Upper lobe of left lung (tissue), 4 donors: ENCODE data around the gene ANKRD11.
A peak's percentile ranks its signal among the peaks of the same experiment; 100 is the strongest.

Experiments
- POLR2A ChIP-seq, 4 donors: fragments of 450-650 bp; IDR thresholded peaks; one replicate each; pipeline ENCODE4 v1.5.1; 2016 to 2017; ENCODE audit warnings: antibody characterized with exemption in 4 of 4, mild to moderate bottlenecking in 2 of 4
- POLR2AphosphoS5 ChIP-seq, 2 donors: sonication (generic); formaldehyde crosslinking; IDR thresholded peaks; one replicate each; pipeline ENCODE4 v1.5.1; 2017; ENCODE audit warnings: antibody characterized with exemption in 2 of 2
- TF ChIP-seq, protein P1 (sequence below), 6 experiments: fragments of 450-650 bp in 4 of 6; fragments of 200-600 bp in 2 of 6; sonication (generic) in 2 of 6; IDR thresholded peaks; one replicate each; pipeline ENCODE4 v1.5.1; 2016 to 2019; ENCODE audit warnings: antibody characterized with exemption in 6 of 6

- TF ChIP-seq, protein P1, sequence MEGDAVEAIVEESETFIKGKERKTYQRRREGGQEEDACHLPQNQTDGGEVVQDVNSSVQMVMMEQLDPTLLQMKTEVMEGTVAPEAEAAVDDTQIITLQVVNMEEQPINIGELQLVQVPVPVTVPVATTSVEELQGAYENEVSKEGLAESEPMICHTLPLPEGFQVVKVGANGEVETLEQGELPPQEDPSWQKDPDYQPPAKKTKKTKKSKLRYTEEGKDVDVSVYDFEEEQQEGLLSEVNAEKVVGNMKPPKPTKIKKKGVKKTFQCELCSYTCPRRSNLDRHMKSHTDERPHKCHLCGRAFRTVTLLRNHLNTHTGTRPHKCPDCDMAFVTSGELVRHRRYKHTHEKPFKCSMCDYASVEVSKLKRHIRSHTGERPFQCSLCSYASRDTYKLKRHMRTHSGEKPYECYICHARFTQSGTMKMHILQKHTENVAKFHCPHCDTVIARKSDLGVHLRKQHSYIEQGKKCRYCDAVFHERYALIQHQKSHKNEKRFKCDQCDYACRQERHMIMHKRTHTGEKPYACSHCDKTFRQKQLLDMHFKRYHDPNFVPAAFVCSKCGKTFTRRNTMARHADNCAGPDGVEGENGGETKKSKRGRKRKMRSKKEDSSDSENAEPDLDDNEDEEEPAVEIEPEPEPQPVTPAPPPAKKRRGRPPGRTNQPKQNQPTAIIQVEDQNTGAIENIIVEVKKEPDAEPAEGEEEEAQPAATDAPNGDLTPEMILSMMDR (IDR thresholded peaks at IDR 0.05): no peak
- TF ChIP-seq POLR2A (IDR thresholded peaks at IDR 0.05): no peak
- peak; percentile 37 to 59 for TF ChIP-seq POLR2AphosphoS5 (IDR thresholded peaks at IDR 0.05)
Observed at GRCh38 chr16:89360760-89361435, 129.5 kb downstream of the ANKRD11 start.
